ENCODE measurements around the gene A4GALT. TPM values are rescaled to one million over a fixed set of nuclear protein-coding genes. Genes with fewer than 3 reads are reported as not detected.
A peak's percentile ranks its signal among the peaks of the same experiment; 100 is the strongest.
"Not testable (repeated sequence)": the region's sequence is repeated elsewhere in the genome, so short reads cannot be mapped to it uniquely, and the experiment has no call there.

A4GALT gene
- total RNA-seq, 1 experiment from 2014 or later, result 49.2 TPM

DNA sequence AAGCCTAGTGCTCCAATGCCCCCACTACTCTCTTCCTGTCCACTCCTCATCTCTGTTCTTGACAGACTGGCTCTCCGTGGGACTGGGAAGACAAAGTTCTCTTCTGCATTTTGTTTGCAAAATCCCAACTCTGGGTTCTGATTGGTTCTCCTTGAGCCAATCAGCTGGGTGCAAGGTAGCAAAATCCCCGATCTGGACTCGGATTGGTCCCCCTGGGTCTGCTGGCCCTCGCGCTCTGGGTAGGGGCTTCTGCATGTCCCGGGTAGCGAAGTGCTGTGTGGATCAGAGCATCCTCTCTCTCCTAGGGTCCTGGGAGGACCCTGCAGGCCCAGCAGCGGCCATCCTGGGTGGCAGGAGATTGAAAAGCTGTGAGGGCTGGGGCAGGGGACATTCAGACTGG, 22.3 kb upstream of the A4GALT start:
- DNase-seq (ENCODE audit: low spot score), result no peak

DNA sequence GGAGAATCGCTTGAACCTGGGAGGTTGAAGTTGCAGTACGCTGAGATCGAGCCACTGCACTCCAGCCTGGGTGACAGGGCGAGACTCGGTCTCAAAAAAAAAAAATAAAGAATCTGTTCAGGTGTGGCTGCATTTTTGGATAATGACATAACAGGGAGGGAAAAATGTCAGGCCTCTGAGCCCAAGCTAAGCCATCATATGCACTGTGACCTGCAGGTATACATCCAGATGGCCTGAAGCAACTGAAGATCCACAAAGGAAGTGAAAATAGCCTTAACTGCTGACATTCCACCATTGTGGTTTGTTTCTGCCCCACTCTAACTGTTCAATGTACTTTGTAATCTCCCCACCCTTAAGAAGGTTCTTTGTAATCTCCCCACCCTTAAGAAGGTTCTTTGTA, 19.6 kb upstream of the A4GALT start:
- DNase-seq (ENCODE audit: low spot score), result peak; percentile 56

DNA sequence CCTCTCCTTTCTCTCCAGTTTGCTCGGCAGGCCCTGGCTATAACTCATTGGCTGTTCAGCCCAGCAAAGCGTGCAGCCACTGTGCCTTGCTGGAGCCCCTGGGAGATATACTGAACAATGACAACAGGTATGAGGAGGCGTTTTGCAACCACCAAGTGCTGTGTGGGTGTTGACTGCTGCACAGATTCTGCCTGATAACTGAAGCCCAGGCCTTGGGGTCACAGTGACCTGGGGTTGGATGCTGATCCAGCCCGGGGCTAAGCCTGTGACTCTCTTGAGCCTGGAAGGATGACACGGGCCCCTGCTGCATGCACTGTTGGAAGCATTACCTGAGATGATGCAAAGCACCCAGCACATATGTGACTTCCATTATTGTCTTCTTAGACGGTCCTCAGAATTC, 13.7 kb upstream of the A4GALT start:
- no peak for DNase-seq (ENCODE audit: low spot score)

DNA sequence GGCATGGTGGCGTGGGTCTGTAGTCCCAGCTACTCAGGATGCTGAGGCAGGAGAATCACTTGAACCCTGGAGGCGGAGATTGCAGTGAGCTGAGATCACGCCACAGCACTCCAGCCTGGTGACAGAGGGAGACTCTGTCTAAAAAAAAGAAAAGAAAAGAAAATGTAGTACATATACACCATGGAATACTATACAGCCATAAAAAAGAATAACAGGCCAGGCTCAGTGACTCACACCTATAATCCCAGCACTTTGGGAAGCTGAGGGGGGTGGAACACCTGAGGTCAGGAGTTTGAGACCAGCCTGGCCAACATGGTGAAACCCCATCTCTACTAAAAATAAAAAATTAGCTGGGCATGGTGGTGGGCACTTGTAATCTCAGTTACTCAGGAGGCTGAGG, 12.7 kb upstream of the A4GALT start:
- DNase-seq (ENCODE audit: low spot score), result not testable (repeated sequence)

DNA sequence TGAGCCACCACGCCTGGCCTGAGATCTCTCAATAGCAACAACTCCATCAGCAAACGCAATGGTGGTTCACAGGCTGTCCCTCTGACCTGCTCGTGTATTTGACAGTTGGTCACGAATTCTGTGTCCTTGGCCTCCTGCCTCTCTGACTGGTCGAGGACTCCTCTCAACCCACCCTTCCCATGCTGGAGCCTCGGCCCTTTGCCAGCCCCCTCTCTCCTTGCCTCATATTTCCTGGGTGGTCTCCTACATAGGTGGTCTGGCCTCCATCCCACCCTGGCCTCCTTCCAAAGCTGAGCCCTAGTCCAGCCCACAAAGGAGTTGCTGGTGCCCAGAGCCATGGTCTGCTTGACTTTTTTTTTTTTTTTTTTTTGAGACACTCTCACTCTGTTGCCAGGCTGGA, 11.4 kb upstream of the A4GALT start:
- no peak for DNase-seq (ENCODE audit: low spot score)

DNA sequence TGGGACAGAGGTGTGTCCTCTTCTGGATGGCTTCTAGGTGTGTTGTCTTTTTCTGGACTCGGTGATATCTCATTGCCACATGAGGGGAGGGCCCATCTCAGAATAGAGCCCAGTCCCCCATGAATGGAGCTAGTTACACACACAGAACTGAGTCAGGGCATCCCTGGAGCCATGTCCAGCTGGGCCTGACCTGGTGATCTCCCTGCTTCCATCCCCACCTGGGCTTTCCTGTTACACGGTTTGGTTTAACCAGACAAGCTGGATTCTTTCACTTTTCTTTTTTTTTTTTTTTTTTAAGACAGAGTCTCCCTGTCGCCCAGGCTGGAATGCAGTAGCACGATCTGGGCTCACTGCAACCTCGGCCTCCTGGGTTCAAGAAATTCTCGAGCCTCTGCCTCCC, 6.1 kb upstream of the A4GALT start:
- no peak for DNase-seq (ENCODE audit: low spot score)

DNA sequence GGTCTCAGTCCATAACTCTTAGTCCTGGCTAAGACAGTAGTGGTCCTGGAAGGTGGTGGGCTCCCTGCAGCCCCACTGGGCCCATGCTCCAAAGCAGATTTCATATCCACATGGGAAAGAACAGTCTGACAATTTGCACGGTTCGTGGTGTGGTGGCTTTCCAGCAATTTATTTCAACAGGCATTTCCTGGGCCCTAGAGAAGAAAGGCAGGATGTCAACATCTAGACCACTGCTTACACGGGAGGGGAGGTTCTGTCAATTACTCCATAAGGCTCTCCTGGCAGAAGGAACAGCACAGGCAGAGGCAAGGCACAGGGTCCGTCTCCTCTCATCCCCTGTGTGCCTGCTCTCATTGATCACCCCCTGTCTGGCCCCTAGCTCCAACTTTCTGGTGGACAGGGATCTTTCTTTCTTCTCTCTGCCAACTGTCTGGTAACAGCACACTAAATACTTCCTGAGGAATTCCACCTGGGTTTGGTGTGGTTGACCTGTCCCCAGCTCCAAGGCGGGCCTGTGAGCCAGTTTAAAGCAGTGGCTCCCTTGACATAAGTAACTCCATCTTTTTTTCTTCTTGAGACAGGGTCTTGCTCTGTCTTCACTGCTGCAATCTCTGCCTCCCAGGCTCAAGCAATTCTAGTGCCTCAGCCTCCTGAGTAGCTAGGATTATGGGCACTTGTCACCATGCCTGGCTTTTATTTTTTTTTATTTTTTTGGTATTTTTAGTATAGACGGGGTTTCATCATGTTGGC, 5.1 kb upstream of the A4GALT start:
- no peak for DNase-seq (ENCODE audit: low spot score)

DNA sequence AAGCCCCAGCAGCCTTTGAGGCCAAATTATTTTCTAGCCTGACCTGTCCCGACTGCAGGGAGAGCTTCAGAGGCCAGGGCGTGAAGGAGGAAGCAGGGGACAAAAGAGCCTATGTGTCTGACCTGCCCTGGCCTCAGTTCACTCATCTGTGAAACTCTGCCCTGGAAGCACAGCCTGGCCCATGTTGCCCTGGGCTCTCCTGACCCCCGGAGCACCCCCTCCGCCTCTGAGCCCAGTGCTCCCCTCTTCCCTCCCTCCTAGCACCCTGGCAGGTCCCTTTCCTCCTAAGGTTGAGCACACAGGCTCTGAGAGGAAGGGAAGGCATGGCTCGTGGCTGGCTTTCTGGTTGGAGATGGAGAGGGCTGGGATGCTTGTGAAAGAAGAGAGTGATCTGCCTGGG, 3.4 kb upstream of the A4GALT start:
- DNase-seq (ENCODE audit: low spot score), result no peak

DNA sequence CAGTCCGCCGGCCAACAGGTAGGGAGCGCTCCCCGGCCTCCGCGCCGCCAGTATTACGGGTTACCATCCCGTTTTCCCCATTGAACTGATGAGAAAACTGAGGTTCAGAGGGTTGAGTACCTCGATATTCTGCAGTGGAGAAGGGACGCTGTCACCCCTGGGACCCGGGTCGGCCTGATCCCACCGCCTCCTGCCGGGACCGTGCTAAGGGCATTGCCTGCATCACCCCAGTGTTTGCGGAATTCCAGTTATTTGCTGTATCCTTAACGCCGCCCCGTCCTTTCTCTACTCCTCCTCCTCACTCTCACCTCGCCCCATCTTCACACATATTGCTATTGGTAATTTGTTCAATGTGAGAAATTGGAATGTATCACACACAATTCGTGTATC, 370 bp upstream of the A4GALT start:
- DNase-seq (ENCODE audit: low spot score), result no peak

DNA sequence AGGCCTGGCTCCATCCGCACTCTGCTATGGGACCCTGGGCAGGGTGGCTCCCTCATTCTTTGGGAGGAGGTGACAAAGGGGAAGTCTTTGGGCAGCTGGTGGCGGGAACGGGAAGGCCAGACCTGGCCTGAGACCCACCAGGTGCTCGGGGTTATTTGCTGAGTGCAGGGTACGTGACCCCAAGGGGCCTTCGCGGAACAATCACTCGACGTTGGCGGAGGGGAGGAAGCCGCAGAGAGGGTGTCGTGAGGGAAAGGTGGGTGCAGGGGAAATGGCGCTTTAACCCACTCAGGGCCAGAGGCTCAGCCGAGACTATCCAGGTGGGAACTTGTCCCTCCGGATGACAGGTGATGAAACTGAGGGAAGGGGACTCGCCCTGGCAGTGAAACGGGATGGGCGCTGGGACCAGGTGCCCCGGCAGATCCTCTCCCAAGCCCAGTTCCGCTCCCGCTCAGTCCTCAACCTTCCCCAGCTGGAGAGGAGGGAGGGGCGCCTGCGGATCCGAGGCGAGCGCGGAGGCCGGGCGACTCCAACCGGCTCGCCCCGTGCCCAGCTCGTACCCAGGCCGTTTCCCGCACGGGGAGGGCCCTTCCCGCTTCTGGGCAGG, 911 bp downstream of the A4GALT start:
- DNase-seq (ENCODE audit: low spot score), result no peak

DNA sequence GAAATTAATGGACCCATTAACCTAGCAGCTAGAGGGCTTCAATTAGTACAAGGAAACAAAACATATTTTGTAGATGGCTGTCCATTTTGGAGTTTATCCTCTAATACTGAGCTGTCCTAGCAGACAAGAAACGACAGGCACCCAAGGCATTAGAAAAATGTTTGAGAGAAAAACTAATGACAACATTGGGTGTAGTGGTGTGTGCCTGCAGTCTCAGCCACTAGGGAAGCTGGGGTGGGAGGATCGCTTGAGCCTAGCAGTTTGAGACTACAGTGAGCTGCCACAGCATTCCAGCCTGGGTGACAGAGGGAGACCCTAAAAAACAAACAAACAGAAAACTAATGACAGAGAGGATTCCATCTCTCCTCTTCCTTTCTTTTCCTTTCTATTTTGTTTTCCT, 1.5 kb downstream of the A4GALT start:
- DNase-seq (ENCODE audit: low spot score), result peak; percentile 49

DNA sequence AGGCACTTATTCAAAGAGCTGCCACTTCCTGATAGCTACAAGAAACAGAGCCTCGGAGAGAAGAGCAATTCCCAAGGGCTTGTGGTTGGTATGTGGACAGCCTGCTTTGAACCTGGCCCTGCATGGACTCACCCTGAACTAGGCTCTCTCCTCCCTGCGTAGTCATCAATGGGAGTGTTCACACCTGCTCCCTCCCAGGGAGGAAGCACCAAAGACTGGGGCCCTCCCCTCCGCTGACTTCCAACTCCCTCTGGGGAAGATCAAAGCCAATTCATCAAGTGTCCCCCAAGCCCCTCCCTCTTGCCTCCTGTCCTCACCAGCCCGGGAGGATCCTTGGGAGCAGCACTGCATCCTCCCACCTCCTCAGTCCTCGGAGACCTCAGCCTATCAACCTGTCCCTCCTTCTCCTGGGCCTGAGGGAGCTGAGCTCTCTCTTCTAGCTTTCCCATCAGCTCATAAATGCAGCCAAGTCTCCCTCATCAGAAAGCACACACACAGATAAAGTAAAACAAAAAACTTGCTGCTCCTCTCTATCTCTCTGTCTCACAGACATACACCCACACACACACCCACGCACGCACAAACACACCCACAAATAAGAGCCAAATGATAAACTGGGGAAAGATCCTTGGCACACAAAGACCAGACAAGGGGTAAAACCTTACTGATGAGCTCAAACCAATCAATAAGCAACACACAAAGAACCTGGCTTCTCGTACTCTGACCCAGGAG, 3.3 kb downstream of the A4GALT start:
- peak; percentile 24 for DNase-seq (ENCODE audit: low spot score)

DNA sequence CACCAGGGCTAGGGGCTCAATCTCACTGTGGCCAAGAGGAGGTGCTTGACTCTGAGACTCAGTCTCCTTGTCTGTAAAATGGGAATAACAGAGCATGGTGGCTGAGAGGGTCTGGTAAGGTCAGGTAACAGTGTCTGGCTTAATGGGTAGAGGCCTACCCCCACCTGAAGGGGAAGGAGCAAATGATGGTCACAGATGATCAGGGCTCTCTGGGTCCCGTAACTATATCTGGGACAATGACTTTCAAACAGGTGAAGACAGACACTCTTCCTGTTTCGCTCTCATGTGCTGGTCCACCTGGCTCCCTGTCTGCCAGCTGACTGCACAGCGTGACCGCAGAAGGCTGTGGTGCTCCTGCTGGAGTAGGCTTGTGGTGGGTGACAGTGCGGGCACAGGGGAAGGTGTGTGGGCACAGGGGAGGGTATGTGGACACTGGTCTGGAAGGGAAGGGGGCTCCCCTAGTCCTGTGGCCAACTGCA, 4.0 kb downstream of the A4GALT start:
- no peak for DNase-seq (ENCODE audit: low spot score)

DNA sequence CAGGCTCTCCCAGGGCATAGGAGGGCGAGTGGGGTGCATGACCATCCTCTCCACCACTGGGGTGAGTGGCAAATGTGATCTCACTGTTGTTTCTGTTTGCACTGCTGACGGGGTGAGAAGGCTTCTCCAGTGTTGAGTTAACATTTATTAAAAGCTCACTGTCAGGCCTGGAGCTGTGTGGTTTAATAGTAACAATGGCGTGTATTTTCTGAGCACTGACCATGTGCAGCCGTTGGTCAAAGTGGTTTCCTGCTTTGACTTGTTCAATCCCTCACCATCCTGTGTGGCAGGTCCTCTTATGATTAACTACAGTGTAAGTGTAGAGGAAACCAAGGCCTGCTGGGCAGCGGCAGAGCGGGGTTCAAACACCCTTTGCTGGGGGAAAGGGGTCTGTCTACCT, 4.4 kb downstream of the A4GALT start:
- DNase-seq (ENCODE audit: low spot score), result no peak

DNA sequence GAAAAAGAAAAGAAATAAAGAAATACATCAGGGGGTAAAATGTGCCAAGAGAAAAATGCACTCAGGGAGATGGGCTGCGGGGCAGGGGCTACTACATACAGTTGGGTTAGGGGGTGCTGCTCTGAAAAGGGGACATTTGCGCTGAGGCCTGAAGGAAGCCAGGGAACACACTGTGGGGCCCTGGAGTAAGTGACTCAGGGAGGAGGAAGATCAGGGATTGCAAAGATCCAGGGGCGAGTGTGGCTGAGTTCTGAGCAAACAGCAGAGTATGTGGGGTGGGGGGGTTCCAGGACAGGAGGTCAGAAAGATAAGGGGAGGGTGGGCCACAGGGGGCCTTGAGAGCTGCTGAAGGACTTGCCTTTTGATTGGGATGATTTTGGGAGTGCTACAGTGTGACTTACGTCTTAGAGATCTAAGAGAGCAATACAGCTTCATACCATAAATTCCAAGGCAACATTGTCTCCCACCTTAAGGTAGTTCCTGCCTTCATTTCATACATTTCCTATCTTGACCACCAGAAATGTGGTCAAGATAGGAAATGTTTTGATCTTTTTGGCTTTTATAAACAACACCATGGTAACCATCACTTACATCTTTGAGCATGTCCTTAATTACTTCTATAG, 5.8 kb downstream of the A4GALT start:
- DNase-seq (ENCODE audit: low spot score), result peak; percentile 22

DNA sequence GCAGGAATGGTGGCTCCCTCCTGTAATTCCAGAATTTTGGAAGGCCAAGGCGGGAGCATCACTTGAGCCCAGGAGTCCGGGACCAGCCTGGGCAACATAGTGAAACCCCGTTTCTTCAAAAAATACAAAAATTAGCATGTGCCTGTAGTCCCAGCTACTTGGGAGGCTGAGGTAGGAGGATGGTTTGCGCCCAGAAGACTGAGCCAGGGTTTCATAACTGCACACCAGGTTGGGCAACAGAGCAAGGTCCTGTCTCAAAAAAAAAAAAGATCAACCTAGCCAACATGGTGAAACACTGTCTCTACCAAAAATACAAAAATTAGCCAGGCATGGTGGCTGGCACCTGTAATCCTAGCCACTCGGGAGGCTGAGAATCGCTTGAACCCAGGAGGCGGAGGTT, 6.4 kb downstream of the A4GALT start:
- no peak for DNase-seq (ENCODE audit: low spot score)

DNA sequence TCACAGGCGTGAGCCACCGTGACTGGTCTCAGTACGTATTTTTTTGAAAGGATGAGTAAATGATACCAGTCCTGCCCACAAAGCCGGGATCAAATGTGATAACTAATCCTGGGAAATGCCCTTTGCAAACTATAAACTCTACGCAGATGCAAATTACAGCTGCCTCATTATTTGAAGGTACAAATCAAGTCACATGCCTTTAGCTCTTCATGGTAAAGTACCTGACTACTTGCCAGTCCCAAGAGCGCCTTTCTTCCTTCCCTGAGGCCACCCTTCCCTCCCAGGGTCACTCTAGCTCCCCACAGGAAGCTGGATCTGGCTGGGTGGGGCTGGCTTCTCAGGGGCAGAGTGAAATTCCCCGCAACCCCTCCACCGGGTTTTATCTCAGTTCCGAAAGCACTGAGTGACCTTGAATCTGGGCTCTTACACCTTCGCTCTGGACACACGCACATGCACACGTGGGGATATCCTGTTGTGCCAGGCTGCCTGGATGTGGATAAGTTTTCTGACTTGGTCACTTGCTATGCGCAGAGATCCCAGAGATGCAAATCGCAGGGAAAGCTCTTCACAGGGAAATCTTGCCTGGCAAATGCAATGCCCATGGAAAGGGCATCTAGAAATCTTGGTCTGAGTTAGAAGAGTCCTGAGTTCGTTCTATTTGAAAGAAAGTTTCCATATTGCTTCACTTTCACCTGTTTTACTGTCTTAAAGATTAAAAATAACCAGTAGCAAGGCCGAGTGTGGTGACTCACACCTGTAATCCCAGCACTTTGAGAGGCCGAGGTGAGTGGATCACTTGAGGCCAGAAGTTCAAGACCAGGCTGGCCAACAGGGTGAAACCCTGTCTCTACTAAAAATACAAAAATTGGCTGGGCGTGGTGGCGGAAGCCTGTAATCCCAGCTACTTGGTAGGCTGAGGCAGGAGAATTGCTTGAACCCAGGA, 8.5 kb downstream of the A4GALT start:
- DNase-seq (ENCODE audit: low spot score), result no peak

DNA sequence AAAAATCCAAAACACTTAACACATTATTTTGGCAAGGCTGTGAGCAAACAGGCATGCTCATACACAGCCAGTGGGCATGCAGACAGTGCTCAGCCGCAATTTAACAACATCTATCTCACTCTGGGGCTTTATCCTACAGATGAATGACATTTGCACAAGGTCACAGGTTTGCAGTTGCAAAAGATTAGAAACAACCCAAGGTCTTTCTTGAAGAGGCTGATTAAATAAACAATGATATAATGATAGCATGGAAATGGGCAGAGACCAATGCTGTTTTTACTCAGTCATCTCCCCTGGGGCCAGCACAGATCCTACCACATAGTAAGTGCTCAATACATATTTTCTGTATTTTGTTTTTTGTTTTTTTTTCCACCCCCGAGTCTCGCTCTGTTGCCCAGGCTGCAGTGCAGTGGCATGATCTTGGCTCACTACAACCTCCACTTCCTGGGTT, 9.4 kb downstream of the A4GALT start:
- DNase-seq (ENCODE audit: low spot score), result no peak

DNA sequence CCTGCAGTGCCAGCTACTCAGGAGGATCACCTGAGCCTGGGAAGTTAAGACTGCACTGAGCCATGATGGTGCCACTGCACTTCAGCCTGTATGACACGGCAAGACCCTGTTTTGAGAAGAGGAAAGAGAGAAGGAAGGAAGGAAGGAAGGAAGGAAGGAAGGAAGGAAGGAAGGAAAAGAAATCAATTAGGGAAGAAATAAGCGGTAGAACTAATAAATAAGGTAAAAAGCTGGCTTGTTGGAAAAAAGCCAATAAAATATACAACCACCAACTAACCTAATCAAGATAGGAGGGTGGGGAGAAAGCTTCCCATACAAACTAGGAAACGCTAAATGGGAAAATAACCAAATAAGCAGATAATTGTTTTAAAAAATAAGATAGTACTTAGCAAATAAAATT, 12.3 kb downstream of the A4GALT start:
- DNase-seq (ENCODE audit: low spot score), result no peak

DNA sequence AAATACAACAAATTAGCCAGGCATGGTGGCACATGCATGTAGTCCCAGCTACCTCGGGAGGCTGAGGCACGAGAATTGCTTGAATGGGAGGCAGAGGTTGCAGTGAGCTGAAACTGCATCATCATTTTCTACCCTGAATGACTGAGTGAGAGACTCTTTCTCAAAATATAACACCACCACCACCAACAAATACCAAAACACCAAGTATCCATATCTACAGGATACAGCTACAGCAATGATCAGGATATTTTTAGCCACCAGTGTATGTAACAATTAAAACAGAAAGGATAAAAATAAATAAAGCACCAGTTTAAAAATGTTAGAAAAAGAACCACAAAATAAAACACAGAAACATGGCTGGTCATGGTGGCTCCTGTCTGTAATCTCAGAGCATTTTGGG, 13.2 kb downstream of the A4GALT start:
- DNase-seq (ENCODE audit: low spot score), result no peak

DNA sequence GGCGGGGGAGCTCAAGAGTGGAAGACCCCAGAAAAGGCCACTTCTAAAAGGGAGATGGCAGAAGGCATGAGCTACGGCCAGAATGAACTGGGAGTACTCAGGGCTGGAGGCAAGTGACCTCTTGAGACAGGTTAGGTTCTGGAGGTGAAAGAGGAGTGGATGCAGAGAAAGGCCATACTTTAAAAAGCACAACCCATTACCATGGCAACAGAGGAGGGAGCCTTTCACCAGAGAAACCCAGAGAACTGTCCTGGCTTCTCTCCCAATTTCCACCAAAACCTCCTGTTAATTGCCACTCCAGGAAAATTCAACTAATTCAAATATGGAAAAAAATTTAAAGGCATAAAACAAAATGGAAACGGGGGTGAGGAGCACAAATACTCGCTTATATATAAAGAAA, 15.8 kb downstream of the A4GALT start:
- DNase-seq (ENCODE audit: low spot score), result no peak
